HG02840 (cell line): Measurements from ENCODE around the gene RERG.

Experiments used
- ATAC-seq: cut with Tn5 transposase; IDR thresholded peaks from one replicate; pipeline ENCODE4 v1.9.1; 2021; ENCODE audit warnings: mild to moderate bottlenecking, moderate library complexity, moderate number of reproducible peaks; ENCODE audit not compliant: unreplicated experiment, low FRiP score

Gene RERG

DNA sequence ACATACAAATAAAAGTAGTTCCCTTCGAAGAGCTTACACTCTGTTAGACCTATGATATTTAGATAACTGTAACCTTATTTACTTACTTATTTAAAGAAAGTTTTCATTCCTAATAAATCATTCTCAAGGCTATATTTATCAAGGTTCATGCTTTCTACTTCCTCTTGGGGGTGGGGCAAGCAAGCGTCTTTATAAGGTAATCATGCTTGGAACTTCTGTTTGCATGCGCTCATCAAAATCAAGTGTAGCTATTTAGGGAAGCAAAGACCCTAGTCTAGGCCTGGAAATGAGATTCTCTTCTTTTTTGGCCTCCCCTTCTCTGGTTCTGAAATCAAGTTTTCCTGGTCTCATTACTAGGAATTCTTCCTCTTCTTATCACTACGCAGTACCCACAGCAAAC, 766 bp downstream of the RERG start:
- ATAC-seq = no peak

DNA sequence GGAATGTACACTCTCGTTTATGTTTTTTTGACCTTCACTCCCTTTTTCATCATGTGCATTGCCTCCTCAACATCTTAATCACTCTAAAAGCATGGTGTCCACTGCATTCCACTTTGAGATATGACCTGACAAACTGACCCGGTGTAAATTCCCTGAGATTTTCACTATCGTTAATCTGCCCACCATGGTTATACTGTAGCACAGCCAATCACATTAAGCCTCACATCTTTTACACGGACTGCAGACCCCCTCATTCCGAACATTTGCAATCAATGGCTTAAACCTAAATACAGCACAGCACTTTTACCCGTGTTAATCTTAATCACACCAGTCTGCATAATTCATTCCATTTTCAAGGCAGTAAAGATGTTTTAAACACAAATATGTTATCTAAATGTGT, 2.4 kb downstream of the RERG start:
- ATAC-seq = no peak

DNA sequence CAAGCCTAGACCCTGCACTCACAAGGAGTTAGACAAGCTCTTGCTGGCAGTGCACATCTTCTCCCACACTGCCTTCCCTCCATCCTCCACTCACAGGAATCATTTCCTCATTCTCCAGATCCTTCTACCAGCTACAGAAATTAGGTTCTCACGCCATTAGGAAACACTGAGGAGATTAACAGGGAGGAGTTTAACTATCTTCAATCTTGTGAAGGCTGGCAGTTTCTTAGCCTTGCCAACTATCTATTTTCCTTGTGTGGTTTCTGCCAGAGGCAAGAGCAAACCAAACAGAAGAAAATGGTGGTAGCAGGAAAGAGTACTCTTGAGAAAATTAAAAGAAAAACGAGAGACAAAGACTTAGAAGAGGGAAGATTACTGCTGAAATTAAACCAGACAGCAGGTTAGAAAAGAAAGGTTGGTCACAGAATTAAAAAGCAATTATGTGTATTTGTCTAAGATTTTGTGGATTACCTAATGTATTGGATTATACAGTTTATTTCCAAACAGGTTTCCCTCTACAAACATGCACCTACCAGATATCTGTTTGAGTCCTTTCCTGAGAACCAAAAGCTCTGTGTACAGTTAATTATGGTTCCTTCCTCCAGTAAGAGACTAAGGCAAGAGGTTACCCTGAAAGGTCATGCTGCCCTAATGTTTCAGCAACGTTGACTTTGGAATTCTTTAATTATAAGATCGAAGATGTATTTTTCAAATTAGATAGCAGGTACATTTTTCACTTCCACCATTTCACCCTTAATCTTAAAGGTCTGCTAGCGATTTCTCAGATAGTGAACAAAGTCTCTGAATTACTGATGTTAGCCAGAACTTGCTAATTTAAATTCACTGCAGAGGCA, 5.0 kb downstream of the RERG start:
- no peak for ATAC-seq

DNA sequence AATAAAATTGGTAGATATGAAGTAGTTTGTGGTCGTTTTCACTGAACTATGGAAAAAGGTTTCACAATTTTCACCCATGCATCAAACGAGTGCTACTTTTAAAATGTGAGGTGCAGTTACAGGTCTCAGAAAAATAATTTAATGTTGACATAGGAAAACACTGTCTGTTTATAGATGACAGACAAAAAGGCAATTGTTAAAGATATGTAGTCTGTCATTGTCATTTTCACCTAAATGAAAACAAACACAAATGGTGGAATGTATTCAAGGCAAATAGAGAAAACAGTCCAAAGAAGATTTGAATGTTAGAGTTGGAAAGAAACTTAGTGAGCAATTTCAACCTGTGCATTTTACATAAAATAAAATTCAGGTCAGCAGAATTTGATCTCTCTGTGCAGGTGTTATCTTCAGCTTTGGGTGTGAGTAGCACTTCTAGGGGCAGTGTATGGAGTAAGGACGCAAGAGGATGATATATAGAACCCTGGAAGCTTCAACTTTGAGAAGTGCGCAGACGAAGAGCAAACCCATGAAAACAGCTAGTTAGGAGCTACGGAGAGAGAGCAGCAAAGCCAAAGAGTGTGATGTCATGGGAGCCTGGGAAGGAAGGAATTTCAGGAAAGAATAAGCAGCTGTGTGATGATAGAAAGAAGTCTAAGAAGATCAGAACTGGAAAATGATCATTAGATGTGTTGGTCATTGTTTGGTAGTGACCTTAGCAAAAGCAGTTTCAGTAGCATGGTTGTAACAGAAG, 6.2 kb downstream of the RERG start:
- ATAC-seq = no peak

DNA sequence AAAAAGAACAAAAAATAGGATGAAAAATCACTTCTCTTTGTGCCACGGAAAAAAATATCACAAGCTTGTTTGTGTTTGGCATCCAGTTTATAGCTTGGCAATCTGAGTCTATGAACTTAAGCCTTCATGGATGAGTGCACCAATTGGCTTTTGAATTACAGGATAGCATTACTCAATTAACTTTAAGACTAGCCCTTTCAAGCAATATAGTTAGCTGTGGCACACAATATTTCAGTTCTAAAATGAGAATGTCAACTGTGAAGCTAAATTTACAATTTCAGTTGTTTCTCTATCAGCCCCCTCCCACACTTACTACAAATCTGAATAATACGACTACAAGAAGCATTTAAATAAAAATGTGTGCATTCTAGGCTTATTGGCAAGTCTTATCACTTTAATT, 8.3 kb downstream of the RERG start:
- ATAC-seq = no peak

DNA sequence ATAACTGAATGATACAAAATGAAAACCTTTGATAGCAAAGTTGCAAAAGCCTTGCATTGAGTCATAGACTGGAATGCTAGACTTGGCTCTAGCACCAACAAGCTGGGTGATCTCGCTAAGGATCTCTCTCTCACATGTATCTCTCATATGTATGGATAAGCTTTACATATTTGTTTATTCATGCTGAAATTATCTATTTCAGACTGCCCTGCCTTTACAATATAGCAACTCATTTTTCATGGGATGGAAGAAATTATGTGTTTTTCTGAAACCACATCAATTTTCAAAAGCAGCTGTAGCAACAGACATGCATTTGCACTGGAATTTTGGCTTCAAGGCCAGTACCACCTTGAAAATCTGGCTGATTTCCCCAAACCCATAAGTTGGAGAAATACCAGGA, 11.4 kb downstream of the RERG start:
- ATAC-seq = no peak

DNA sequence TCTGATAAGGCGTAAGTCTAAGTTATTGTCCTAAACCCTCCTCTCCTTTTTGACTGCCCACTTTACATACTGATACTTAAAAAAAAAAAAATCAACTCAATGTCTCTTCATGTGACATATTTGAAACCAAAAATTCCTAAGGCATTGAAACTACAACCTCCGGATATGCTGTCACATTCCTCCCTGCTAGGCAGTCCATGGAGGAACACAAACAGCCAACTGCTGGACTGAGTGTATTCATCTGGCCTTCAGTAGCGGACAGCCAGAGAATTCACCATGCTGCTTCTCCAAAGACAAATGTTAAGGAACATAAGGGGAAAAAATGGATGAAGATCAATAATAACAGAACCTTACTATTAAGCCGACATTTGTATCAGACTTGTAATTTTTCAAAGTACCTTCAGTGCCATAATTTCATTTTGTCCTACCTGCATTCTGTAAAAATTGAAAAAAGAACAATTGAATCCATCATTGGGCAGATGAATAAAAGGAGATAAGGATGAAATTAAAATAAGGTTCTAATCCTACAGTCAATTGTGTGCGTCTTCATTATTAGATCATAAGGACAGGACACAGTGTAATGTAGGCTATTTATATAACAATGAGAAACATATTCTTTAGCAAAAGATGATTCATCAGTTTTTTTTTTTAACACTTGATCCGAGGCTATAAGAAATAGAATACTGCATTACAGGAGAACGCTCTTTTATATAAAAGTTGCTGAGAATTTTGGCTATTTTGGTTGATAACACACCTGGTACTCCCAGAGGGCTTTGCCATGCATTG, 12.2 kb downstream of the RERG start:
- no peak for ATAC-seq

DNA sequence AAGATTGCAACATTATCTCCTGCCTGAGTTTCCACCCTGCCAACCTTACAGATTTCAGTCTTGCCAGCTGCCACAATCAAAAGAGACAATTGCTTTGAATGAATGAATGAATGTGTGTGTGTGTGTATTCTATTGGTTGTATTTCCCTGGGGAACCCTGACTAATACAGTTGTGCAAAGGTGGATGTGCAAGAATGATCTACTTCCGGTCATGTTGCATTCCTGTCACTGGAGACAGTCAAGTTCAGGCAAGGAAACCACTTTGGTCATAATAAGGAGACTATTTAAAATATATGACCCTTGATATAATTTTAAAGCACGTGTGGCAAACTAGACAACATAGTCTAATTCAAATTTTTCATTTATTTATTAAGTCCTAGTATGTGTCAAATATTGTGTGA, 13.1 kb downstream of the RERG start:
- ATAC-seq = no peak

DNA sequence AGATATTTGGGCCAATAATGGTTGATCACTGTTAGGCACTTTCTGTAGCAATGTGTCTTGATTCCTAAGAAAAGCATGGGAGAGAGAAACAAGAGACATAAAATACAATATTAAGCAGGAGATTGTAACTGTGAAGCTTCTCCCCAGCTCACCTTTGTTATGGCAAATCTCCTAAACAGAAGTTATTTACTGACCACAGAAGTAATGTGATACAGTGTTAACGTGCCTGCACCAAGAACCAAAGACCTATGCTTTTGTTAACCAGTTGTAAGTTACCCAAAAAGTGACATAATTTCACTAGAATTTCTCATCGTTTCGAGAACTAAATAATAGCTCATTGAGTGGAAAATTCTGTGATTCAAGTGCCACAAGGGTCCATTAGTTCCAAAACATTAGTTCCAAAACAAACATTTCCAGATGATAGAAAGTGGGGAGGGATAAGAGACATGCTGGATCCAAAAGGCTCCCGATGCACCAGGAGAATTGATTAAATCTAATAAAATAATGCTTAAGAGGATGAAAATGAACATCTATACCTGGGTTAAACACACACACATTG, 14.3 kb downstream of the RERG start:
- ATAC-seq = no peak

DNA sequence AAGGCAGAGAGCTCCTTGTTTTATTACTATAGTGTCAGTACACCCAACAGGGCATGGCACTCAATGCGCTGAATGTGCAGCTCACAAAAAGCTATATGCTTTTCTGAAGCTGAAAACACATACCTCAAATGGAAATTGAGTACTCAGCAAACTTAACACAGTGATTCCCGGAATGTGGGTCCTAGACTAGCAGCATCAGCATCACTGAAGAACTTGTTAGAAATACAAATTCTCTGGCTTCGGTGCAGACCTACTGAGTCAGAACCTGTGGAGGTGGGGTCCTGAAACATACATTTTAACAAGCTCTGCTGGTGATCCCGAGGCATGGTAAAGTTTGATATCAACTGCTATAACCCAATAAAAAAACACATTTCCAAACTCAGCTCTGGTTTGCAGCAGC, 14.9 kb downstream of the RERG start:
- ATAC-seq = no peak

DNA sequence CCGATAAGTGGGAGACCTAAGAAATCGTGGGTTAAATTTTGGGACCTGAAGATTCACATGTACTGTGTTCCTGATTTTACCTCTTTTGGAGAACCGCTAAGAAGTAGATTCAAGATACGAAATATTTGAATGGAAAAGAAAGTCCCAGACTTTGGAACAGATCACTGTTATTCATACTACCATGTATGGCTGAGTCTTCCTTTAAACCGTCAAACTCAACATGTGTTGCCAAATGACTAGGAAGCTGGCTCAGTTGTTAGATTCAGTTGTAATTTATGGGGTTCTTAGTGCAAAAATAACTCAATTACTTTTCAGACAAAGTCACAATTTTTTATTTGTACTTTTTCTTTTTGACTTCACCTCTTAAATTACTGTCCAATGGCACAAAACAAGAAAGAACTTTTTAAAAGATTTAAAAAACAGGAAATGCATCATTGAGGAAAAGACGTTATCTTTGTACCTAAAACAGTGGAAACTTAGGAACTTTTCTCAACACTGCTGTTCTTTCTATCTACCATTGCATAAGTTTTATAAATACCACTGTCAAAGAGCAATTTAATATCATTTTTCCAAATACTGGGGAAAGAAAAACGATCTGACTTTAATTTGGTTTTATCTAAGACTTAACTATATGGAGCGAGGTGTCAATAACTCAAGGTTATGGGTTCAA, 15.7 kb downstream of the RERG start:
- no peak for ATAC-seq

DNA sequence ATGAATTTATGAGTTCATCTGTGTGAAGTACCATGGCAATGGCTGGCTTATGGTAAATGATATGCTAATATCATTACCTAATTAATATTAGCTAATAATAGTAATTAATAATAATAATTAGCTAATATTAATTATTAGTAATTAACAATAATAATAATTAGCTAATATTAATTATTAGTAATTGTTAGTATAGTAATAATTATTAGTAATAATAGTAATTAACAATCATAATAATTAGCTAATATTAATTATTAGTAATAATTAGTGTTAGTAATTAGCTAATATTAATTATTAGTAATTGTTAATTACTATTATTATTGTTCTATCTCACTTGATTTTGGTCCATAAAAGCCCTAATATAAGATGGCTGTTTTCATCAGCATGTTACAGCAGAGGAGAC, 19.8 kb downstream of the RERG start:
- no peak for ATAC-seq

DNA sequence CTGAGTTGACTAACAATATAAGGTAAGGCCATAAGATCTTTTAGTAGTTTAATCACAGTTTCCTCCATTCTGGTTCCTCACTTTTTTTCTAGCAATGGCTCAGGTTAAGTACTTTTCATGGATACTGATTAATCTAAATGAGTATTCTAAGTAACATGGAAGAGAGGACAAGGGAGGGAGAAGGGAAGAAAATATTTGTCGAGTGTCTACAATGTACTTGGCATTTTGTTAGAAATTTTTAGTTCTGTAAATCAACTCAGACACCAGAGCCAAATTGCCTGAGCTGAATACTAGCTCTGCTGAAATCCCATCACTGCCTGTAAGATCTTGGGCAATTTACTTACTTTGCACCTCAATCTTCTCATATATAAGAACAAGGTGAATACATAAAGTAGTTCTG, 20.2 kb downstream of the RERG start:
- no peak for ATAC-seq

DNA sequence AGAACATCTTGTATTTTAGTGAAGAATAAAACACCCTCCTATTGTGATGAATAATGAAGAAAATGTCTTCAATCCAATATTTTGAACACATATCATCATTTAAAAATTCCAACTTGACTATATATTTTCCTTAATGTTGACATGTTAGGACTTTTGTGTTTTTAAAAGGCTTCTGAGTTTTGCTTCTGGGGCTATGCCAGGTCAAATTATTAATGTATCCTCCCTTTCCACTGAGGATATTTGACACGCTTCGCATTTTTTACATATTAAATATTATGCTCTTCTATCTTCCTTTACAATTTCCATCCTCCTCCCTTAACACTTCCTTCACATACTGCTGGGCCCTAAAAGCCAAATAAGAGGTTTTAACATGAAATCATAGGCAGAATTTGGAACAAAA, 20.6 kb downstream of the RERG start:
- ATAC-seq = no peak

DNA sequence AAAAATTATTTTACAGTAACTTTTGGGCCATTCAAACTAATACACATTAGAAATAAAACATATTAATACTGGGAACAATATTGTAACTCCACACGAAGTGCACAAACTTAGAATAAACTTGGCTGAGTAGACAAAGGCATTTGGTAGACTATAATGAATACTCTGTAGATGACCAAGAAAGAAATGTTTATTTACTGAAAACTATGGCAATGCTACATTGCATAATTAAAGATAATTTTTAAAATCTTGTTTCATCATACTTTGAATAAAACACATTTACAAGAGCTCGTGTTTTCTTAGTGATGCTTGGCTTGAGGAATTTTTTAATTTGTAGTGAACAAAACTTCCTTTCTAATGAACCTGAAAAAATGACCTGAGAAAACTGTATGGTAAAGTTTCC, 21.3 kb downstream of the RERG start:
- no peak for ATAC-seq

DNA sequence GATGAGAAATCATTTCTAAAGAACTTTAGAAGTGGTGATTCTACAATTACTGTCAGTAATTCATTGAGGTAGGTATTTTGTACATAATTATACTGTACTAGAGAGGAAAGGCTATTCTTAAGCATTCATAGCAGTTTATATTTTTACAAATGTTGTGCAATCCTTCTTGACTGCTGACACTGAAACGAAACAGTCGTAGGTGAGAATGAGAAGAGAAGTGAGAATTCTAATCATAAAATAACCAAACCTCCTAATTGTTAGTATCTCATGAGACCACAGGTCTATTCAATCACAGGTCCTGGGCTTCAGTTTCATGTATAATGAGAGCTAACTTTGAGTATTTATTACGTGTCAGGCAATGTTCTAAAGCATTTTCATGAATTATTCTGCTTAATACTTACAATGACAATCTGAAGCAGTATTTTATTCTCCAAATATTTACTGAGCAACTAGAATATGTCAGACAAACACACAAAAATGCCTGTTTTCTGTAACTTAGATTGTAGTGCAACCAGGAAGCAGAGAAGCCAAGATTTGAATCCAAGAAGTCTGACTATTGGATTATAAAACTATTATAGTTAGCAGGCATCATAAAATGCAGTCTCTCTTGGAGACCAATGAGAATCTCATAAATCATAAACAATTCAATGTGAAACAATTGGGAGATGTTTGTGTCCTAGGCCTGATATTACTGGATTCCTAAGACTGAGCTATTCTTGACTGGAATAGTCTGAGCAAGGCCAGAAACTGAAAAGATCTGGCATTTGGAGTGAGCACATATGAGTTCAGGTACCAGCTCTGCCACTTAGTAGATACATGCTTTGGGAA, 24.3 kb downstream of the RERG start:
- ATAC-seq = no peak

DNA sequence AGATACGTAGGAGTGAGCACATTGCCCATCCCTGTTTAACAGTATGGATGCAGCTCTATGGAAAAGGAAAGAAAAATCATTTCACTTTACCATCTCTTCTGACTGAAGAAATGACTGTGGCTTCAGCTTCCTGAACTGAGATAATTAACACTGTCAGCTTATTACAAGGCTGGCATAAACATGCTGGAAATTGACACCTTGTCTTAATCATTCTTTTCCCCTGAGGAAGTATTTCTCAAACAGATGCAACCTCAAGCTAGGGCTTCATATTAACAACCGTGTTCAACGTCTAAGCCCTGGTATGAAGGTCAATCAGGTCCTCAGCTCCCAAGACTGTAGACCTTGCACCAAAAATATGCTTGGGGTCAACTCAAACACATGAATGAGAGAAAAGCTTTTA, 25.0 kb downstream of the RERG start:
- ATAC-seq = no peak

DNA sequence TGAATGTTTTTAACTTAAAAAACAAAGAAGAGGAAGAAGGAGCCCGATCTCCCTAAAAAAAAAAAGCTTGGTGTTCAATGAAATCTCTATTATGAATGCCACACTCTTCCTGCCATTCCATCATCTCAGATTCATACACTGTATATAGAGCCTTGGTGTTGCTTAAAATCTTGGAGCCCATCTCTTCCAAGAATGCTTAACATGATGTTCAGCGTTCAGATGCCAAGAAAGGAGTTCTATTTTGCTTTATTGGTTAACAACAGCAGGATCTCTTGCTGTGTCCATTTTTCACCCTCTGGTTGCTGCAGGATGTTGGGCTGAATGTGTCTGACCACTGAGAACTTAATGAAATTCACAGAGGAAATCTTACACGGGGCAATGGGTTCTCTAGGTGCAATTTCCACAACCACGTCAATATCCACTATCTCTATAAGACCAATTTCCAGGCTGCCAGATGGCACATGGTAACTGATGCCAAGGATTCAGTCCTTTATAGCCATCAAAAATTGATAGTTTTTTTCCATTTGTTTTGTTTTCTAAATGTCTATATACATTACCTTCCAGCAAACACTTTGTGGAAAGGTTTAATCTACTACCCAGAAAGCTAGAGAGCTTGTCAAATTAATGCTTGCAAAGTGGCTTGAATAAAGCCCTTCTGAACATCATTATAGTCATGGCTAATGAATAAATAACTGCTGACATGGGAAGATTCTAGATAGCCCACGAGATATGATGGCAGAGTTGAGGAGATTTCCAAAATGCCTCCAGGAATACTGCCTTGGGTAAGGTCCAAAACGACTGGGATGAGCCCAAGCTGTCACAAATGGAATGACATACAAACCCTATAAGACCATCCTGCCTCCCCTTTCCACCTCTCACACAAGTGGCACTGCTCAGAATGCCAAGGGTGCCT, 26.5 kb downstream of the RERG start:
- ATAC-seq = no peak

DNA sequence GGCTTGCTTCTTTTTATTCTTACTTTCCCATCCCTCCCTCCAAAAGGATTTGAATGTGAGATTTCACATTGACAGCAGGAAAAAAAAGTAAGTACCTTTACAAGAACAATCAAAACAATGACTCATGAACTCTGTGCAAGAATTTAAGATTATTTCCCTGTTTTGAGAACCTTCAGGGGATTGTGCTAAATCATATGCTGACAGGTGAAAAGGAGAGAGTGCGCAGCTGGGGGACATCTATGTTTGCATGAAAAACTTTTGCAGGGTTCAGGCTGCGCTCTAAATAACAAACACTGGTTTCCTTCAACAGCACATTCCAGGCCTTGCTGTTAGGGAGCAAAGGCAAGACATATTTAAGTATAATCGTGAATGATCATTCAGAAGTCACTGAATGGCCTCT, 27.3 kb downstream of the RERG start:
- no peak for ATAC-seq
